PC-3 (cell line): ENCODE measurements around the gene CSRP1.

ENCODE experiments used
- CTCF ChIP-seq: fragments of 300-600 bp; sonication (generic); conservative IDR thresholded peaks from 2 replicates; pipeline ENCODE4 v1.5.1; 2017; ENCODE audit warnings: antibody characterized with exemption, low read depth, mild to moderate bottlenecking, low read length
- EZH2 ChIP-seq: fragments of 300-600 bp; sonication (generic); IDR thresholded peaks from one replicate; pipeline ENCODE4 v1.6.1; 2017; ENCODE audit warnings: antibody characterized with exemption, mild to moderate bottlenecking, low read length; ENCODE audit not compliant: unreplicated experiment
- EZH2phosphoT487 ChIP-seq: fragments of 300-600 bp; sonication (generic); IDR thresholded peaks from 2 replicates; pipeline ENCODE4 v1.6.1; 2018; ENCODE audit warnings: mild to moderate bottlenecking, antibody characterized with exemption, low read length, borderline replicate concordance

- TF ChIP-seq EZH2 = no peak
- no peak for TF ChIP-seq CTCF
- no peak for TF ChIP-seq EZH2phosphoT487
These were observed 10.7 kb upstream of the CSRP1 start for GRCh38 chr1:201517631-201518030.
